GM21528 (cell line): Measurements from ENCODE around the gene HMCN2.

Source experiments
- ATAC-seq: cut with Tn5 transposase; IDR thresholded peaks from one replicate; pipeline ENCODE4 v1.9.1; 2021; ENCODE audit warnings: mild to moderate bottlenecking, moderate library complexity; ENCODE audit not compliant: unreplicated experiment, low FRiP score

HMCN2 gene

GRCh38 chr9:130477564-130477963 lies 212.0 kb downstream of the HMCN2 start:
- ATAC-seq, result no peak

- ATAC-seq, result no peak
Observed at GRCh38 chr9:130478152-130478551, 212.6 kb downstream of the HMCN2 start.

GRCh38 chr9:130478736-130479575 lies 213.4 kb downstream of the HMCN2 start:
- ATAC-seq, result no peak

GRCh38 chr9:130479587-130479986 lies 214.0 kb downstream of the HMCN2 start:
- no peak for ATAC-seq

DNA sequence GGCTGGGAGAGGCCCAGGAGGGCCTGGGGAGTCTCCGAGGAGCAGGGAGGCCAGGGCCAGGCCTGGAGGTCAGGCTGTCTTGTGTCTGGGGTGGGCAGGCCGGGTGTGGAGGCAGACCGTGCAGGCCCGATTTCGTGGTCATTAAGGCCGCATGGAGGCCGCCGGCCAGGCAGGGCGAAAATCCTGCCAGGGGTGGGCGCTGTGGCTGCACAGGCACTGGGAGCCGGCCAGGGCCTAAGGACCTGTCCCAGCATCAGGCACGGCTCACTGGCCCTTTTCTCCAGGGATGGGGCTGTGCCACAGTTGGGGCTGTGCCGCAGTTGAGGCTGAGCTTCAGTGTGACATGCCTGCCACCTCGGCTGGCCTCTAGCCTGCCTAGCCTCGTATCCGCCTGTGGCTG lies 215.1 kb downstream of the HMCN2 start:
- ATAC-seq, result no peak

DNA sequence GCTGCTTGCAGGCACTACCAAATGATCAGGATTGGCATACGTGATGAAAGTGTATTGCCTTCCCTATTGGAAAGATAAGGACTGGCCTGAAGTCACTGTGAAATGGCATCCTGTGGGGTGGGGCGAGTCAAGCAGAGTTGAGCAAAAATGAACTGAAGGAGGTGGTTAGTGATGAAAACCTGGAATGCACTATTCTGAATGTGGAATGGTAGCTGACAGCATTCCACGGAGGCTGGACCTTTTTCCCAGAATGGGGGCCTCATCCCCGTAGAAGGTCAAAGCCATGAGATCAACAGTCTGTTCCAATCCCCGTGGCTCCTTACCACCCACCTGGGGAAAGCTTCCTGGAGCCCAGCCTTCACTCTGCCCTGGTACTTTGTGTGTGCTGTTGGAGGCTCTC lies 216.9 kb downstream of the HMCN2 start:
- ATAC-seq, result no peak

- no peak for ATAC-seq
Observed at GRCh38 chr9:130483371-130483971, 217.9 kb downstream of the HMCN2 start.
